ENCODE results near the gene SOD3.

Gene SOD3

DNA sequence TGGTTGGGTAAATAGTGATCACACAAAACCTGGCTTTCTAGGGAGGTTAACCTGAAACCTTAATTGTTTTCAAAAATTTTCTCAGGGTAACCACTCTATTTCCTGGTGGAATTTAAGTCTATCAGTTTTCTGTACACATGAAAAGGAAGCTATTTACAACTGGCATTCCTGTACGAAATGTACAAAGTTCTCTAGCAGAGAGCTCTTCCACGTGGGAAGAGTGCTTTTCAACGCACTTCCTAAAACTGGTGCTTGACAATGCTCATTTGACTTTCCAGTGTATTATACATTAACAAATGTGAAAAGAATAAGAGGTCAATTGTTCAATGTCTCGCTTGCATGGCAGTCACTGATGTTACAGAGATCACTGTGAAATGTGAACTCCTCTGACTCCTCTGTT lies 2.8 kb upstream of the SOD3 start:
- POLR2A ChIA-PET, result no interaction called here
- CTCF ChIA-PET, result interaction anchor here (1.2 kb wide), 1 partner anchor 10 kb away, joined by 3 read pairs; no protein-coding TSS in a partner anchor

More for the DNA sequence above, 2.8 kb upstream of the SOD3 start:
- H3K36me3 ChIP-seq (ENCODE audit: control insufficient read depth in 2 of 2, insufficient read depth in 1 of 2, low read length in 2 of 2), result no peaks in the 10 kb centered on the region
- no peaks in the 10 kb centered on the region for H3K9me3 ChIP-seq (ENCODE audit: control insufficient read depth, insufficient read depth, low read depth, low read length)
- TF ChIP-seq TRIM28 (IDR thresholded peaks at IDR 0.05; ENCODE audit: borderline replicate concordance, low read length), result no peak
- TF ChIP-seq REPIN1 (tag by site-specific recombination; IDR thresholded peaks at IDR 0.05; ENCODE audit: low read depth), result no peak
- no peak for TF ChIP-seq ZNF560 (tag by site-specific recombination; IDR thresholded peaks at IDR 0.05; ENCODE audit: borderline replicate concordance)
- TF ChIP-seq ZNF514 (tag by site-specific recombination; IDR thresholded peaks at IDR 0.05), result no peak
- TF ChIP-seq SP2 (tag by site-specific recombination; IDR thresholded peaks at IDR 0.05), result no peak
- no peak for TF ChIP-seq ZNF48 (tag by site-specific recombination; IDR thresholded peaks at IDR 0.05)
- no peak for TF ChIP-seq ZNF692 (tag by site-specific recombination; IDR thresholded peaks at IDR 0.05)
- TF ChIP-seq WT1 (tag by site-specific recombination; IDR thresholded peaks at IDR 0.05), result no peak
- no peak for TF ChIP-seq PRDM2 (tag by site-specific recombination; IDR thresholded peaks at IDR 0.05; ENCODE audit: borderline replicate concordance)
- no peak for TF ChIP-seq ZNF510 (tag by site-specific recombination; IDR thresholded peaks at IDR 0.05; ENCODE audit: insufficient replicate concordance)
- TF ChIP-seq ZEB2 (tag by site-specific recombination; IDR thresholded peaks at IDR 0.05), result no peak
- no peak for TF ChIP-seq ZNF335 (tag by site-specific recombination; conservative IDR thresholded peaks at IDR 0.05)
- no peak for TF ChIP-seq ZNF169 (tag by site-specific recombination; IDR thresholded peaks at IDR 0.05)
- TF ChIP-seq REST (tag by site-specific recombination; IDR thresholded peaks at IDR 0.05), result no peak
- H3K4me3 ChIP-seq (ENCODE audit: low read depth, low read length), result no peak overlapping the region
- H3K27ac ChIP-seq (ENCODE audit: extremely low read depth, low read depth, low read length), result no peak overlapping the region
- no peaks in the 10 kb centered on the region for H3K4me1 ChIP-seq (ENCODE audit: control insufficient read depth, insufficient read depth, low read length)

All from HEK293 (cell line).